HG02571 (cell line): Measurements from ENCODE around the gene ZNF837.
"Not testable (repeated sequence)": the region's sequence is repeated elsewhere in the genome, so short reads cannot be mapped to it uniquely, and the experiment has no call there.

Source experiments
- ATAC-seq: cut with Tn5 transposase; IDR thresholded peaks from one replicate; pipeline ENCODE4 v1.9.1; 2021; ENCODE audit warnings: mild to moderate bottlenecking, moderate library complexity; ENCODE audit not compliant: unreplicated experiment

ZNF837 gene

DNA sequence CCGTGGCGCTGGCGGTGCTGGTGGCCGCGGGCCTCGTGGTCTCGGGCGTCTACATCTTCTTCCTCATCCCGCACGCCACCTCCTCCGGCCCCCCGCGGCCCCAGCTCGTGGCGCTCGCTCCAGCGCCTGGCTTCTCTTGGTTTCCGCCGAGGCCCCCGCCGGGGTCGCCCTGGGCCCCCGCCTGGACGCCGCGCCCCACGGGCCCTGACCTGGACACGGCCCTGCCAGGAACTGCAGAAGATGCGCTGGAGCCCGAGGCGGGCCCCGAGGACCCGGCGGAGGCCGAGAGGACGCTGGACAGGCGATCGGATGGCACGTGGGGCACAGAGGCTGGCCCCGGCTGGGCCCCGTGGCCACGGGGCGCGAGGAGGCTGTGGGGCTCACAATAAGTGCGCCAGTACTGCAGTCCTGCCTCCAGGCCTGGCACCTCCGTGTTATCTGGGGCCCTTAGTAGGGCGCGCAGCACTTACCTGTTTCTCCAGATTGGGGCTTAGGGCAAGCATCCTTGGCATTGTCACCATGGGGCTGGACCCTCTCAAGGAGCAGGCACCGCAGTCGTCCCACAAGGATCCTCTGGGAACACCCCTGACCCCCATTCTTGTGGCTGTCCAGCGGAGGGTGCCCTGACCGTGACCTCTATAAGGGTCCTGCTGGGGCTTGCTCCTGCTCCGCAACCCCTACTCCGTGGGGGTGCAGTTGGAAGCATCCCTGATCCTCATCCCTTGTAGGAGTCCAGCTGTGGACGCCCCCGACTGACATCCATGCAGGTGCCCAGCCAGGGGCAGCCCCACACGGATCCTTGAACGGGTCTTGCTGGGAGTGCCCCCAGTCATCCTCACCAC is 16.1 kb upstream of the ZNF837 start:
- no peak for ATAC-seq

- ATAC-seq: no peak
Observed at GRCh38 chr19:58395979-58396627, 15.3 kb upstream of the ZNF837 start.

- no peak for ATAC-seq
Observed at GRCh38 chr19:58395220-58395978, 14.6 kb upstream of the ZNF837 start, which contains the start of gene RNF225. Gene RNF225, plus strand, starts transcription at chr19:58395656. Its CDS starts 434 bp downstream, at chr19:58396090.

- ATAC-seq: no peak
Observed at GRCh38 chr19:58394821-58395219, 14.0 kb upstream of the ZNF837 start.

- ATAC-seq: no peak
Observed at GRCh38 chr19:58393725-58394033, 12.8 kb upstream of the ZNF837 start.

- ATAC-seq: no peak
Observed at GRCh38 chr19:58392945-58393724, 12.3 kb upstream of the ZNF837 start.

DNA sequence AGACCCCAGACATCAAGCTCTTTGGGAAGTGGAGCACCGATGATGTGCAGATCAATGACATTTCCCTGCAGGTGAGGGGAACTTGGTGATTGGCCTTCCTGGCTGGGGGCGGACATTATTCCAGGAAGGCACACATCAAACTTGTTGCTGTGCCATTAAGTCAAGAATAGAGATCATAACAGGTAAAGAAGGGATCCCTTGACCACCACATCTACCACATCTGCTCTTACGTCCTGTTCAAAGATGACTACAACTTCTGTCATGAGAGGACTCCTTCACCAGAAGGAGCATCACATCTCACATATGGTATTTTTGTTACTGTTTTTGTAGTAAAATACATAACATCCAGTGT is 7.3 kb upstream of the ZNF837 start:
- no peak for ATAC-seq

DNA sequence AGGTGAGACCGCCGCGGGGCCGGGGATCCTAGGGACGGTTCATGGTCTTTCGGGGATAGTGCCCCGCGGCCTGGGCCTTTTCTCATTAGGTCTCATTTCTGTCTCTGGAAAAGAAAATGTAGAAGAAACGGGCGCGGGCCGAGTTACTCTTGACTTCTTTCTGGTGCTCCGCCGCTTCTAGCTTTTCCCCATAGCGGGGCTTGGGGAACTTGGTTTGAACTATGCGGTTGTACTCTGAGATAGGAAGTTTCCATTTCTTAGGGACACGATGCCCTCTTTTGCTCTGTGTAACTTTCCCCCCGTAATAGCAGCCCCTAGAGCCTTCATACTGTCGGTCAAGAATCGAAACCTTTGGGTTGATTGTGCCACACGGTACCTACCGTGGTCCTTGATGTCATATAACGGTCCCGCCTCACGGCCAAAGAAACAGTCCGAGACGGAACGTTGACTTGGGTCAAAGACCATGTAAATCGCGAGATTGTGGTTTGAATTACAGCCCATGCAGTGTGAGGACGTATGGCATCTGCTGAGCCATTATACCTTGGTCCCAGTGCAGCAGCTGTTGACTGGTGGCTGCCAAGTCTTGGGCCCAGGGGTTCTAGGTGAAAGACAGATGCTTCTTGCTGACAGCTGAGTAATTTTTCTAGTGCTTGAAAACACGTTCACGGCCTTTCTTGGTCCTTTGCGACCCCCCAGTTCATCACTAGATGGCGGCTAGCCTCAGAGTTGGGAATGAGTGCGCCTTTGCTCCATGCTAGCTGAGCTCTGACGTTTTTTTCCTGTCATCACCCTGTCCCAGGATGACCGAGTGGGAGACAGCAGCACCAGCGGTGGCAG is 6.7 kb upstream of the ZNF837 start:
- ATAC-seq: no peak

DNA sequence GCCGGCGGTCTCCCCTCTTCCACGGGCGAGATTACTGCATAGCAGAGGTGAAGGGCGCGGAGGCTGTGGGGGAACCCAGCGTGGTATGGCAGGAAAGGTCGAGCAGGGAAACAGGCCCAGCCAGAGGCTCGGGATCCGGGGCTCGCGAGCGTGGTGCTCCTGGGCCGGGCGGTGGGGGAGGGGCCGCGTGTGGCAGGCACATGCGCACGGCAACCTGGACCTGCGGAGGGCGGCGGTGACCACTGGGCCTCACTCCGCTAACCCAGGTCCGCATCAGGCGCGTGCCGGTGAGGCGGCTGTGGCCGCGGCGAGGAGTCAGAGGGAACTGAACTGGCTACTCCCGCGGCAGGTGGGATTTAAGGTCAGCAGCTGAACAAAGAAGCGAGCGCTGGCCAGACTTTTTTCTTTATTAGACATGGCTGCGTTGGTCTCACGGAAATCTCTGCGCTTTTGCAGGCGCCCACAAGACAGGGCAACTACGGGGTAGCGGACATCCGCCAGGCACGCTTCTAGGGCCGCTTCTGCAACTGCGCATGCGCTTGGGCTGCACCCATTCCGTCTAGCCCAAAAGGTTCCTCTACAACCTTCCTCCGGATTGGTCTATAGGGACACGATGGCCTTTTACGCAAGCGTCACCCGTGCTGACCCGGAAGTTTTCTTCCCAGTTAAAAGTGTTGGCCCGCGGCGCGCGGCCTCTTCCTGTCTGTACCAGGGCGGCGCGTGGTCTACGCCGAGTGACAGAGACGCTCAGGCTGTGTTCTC is 5.9 kb upstream of the ZNF837 start, which contains the start of gene RPS5:
TSS of gene RPS5 (plus strand) at position 694 of the 762 bp plus-strand sequence. CDS start 869 bp downstream, outside the sequence.
- ATAC-seq: peak; percentile 84

DNA sequence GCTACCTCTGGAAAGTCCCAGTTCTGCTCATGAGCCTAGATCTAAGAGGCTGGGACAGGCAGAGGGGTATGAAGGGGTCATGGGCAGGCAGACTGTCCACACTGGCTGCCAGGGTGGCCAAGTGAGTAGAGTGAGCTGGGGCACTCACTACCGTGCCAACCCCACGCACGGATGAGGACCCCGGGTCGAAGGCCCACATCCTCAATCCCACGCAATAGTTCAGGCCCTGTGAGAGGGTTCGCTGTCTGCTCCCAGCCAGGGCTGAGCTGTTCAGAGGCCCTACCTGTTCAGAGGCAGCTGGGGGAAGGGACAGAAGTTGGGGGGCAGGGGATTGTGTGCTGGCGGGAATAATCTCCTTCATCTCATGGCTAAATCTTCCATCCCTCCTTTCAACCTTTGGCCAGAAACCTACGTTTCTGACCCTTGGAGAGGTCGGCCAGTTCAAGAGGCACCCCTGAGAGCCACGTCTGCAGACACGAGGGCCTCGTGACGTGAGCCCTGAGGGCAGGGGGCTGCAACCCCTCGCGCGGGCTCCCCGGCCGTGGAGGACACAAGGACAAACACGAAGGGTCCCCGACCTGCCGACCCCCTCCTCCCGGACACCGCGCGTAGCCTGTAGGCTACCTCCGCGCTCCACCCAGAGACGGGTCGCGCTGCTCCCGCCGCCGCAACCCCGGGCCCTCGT is 5.2 kb upstream of the ZNF837 start:
- ATAC-seq: peak; percentile 4

- ATAC-seq: no peak
Observed at GRCh38 chr19:58385313-58385890, 4.6 kb upstream of the ZNF837 start.

GRCh38 chr19:58382997-58383603 is 2.3 kb upstream of the ZNF837 start:
- no peak for ATAC-seq

GRCh38 chr19:58381460-58382212 is 806 bp upstream of the ZNF837 start:
- no peak for ATAC-seq

- ATAC-seq: peak; percentile 0
Observed at GRCh38 chr19:58380037-58380661, 681 bp downstream of the ZNF837 start.

GRCh38 chr19:58379246-58379645 is 1.6 kb downstream of the ZNF837 start:
- no peak for ATAC-seq

- not testable (repeated sequence) for ATAC-seq
Observed at GRCh38 chr19:58376724-58377123, 4.1 kb downstream of the ZNF837 start.

DNA sequence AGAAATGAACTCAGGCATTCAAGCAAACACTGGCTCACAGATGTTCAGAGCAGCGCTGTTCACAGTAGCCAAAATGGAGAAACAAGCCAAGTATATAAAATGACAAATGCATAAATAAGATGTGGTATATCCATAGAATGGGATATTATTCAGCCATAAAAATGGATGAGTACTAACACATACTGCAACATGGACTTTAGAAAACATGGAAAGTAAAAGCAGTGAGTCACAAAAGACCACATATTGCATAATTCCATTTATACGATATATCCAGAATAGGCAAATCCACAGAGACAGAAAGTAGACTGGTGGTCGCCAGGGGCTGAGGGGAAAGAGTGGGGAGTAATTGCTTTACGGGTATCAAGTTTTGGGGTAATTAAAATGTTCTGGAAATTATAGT is 6.6 kb downstream of the ZNF837 start:
- no peak for ATAC-seq
